Adrenal gland (tissue), 5 donors: ENCODE results near the gene TGFB1.

Experiments used
- POLR2A ChIP-seq, 2 donors: fragments of 450-650 bp; IDR thresholded peaks; one replicate each; pipeline ENCODE4 v1.6.1; 2017; ENCODE audit warnings: antibody characterized with exemption in 2 of 2, mild to moderate bottlenecking in 2 of 2, moderate library complexity in 1 of 2
- TF ChIP-seq, protein P1 (sequence below), 6 experiments: fragments of 450-650 bp in 4 of 6; fragments of 200-600 bp in 2 of 6; sonication (generic) in 1 of 6; IDR thresholded peaks; 1 replicate in 5 of 6; 2 replicates in 1 of 6; pipeline versions ENCODE4 v1.5.1 to v1.8.0; 2016 to 2021; ENCODE audit warnings: antibody characterized with exemption in 6 of 6, mild to moderate bottlenecking in 2 of 6, moderate library complexity in 1 of 6
- donor health status: DM: no; HTN: no; CAD: no.

- TF ChIP-seq, protein P1, sequence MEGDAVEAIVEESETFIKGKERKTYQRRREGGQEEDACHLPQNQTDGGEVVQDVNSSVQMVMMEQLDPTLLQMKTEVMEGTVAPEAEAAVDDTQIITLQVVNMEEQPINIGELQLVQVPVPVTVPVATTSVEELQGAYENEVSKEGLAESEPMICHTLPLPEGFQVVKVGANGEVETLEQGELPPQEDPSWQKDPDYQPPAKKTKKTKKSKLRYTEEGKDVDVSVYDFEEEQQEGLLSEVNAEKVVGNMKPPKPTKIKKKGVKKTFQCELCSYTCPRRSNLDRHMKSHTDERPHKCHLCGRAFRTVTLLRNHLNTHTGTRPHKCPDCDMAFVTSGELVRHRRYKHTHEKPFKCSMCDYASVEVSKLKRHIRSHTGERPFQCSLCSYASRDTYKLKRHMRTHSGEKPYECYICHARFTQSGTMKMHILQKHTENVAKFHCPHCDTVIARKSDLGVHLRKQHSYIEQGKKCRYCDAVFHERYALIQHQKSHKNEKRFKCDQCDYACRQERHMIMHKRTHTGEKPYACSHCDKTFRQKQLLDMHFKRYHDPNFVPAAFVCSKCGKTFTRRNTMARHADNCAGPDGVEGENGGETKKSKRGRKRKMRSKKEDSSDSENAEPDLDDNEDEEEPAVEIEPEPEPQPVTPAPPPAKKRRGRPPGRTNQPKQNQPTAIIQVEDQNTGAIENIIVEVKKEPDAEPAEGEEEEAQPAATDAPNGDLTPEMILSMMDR (IDR thresholded peaks at IDR 0.05), result no peak
- TF ChIP-seq POLR2A (IDR thresholded peaks at IDR 0.05), result no peak
Measured at GRCh38 chr19:41303954-41304353, 49.8 kb downstream of the TGFB1 start.
